ENCODE results near the gene FHOD1. TPM values are rescaled to one million over a fixed set of nuclear protein-coding genes. Genes with fewer than 3 reads are reported as not detected.
A peak's percentile ranks its signal among the peaks of the same experiment; 100 is the strongest.

The FHOD1 gene
- total and polyA plus RNA-seq, 2 of the 13 experiments (the other 11 are each of a cell fraction or from before 2014, with no cell fraction given) = 20.0 to 20.8 TPM

GRCh38 chr16:67184995-67185650 lies 62.2 kb downstream of the FHOD1 start (continued):
- TF ChIP-seq HNRNPH1 (optimal IDR thresholded peaks at IDR 0.05; ENCODE audit: low read depth, low read length) (no peak), PCBP1 (IDR thresholded peaks at IDR 0.05; ENCODE audit: borderline replicate concordance, low read depth, low read length) (no peak), REST (IDR thresholded peaks at IDR 0.05; ENCODE audit: borderline replicate concordance in 1 of 2, low read depth in 1 of 2, low read length in 2 of 2) (peak in 1 of 2 experiments; percentile 99; a peak in 2 of 4 replicates), RNF219 (CRISPR knock-in tag; IDR thresholded peaks at IDR 0.05) (no peak), ZNF280D (CRISPR knock-in tag; IDR thresholded peaks at IDR 0.05) (peak; percentile 97), ZC3H4 (CRISPR knock-in tag; IDR thresholded peaks at IDR 0.05; ENCODE audit: borderline replicate concordance) (0 out of 2 replicates have a peak, but pooled peaks have one; percentile 74), ZNF574 (CRISPR knock-in tag; IDR thresholded peaks at IDR 0.05) (peak; percentile 90), BRF2 (CRISPR knock-in tag; IDR thresholded peaks at IDR 0.05) (no peak)
